Lower leg skin (tissue), 4 donors: ENCODE measurements around the gene FBXL20. TPM values are rescaled to one million over a fixed set of nuclear protein-coding genes. Genes with fewer than 3 reads are reported as not detected.
"Not testable (repeated sequence)": the region's sequence is repeated elsewhere in the genome, so short reads cannot be mapped to it uniquely, and the experiment has no call there.

ENCODE experiments used
- DNase-seq, 2 donors: peaks; one replicate each; pipeline ENCODE4 v3.0.0-alpha.2; 2019; ENCODE audit warnings: low spot score in 2 of 2
- H3K4me3 ChIP-seq: fragments of 200-600 bp; sonication (generic); 2 replicates; pipeline ENCODE4 v1.5.1; 2017; ENCODE audit warnings: mild to moderate bottlenecking, low read depth; ENCODE audit not compliant: poor library complexity, severe bottlenecking
- POLR2A ChIP-seq, 2 donors: fragments of 450-650 bp; IDR thresholded peaks; one replicate each; pipeline ENCODE4 v1.6.1; 2016 to 2017; ENCODE audit warnings: antibody characterized with exemption in 2 of 2, mild to moderate bottlenecking in 1 of 2, moderate library complexity in 1 of 2
- WGBS, 2 donors: methylation state at CpG; one replicate each; pipeline ENCODE4 v1.1.5; 2018; 5-methylcytosine and 5-hydroxymethylcytosine counted together
- intact Hi-C: fragments of 100-400 bp; cut with DNase I; formaldehyde crosslinking; loops from one replicate; pipeline ENCODE4 v1.15.0; 2023; ENCODE audit warnings: low total_unique reads
- total RNA-seq, 4 donors: library from RNA; depleted of rRNA; stranded (reverse); fragments of >200 nt; gene quantifications; one replicate each; pipeline ENCODE4 v1.1.0, GENCODE V29; 2016
- TF ChIP-seq, protein P1 (sequence below), 3 donors: fragments of 450-650 bp; IDR thresholded peaks; one replicate each; pipeline ENCODE4 v1.5.1; 2016; ENCODE audit warnings: antibody characterized with exemption in 3 of 3, mild to moderate bottlenecking in 3 of 3, moderate library complexity in 2 of 3

Gene FBXL20
- total RNA-seq, 4 donors from 2014 or later, result 20.5 to 45.2 (median 30.8) TPM

DNA sequence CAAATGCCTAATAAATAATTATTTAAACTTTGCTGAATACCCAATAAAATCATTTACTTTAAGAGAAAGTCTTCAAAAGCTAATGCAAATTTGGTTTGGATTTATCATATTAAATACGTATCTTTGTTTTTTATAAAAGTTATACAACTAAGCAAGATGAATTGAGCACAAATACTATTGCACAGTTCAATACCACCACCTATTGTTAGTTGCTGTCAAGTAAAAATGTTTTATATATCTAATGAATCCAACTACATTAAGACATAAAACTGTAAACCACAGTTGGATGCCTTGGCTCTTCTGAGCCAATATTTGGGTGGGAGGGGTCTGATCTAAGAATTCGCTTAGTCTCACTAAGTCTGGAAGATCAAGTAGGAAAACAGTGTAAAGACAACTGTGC, 7.7 kb downstream of the FBXL20 start:
- 37 to 47% methylated on average over 2 of the region's 2 CpGs for WGBS, 2 donors
- no peak for DNase-seq
- no peak overlapping the region for H3K4me3 ChIP-seq
- TF ChIP-seq, protein P1, sequence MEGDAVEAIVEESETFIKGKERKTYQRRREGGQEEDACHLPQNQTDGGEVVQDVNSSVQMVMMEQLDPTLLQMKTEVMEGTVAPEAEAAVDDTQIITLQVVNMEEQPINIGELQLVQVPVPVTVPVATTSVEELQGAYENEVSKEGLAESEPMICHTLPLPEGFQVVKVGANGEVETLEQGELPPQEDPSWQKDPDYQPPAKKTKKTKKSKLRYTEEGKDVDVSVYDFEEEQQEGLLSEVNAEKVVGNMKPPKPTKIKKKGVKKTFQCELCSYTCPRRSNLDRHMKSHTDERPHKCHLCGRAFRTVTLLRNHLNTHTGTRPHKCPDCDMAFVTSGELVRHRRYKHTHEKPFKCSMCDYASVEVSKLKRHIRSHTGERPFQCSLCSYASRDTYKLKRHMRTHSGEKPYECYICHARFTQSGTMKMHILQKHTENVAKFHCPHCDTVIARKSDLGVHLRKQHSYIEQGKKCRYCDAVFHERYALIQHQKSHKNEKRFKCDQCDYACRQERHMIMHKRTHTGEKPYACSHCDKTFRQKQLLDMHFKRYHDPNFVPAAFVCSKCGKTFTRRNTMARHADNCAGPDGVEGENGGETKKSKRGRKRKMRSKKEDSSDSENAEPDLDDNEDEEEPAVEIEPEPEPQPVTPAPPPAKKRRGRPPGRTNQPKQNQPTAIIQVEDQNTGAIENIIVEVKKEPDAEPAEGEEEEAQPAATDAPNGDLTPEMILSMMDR (IDR thresholded peaks at IDR 0.05), result no peak
- no peak for TF ChIP-seq POLR2A (IDR thresholded peaks at IDR 0.05)
- intact Hi-C loops, result no loop called here

DNA sequence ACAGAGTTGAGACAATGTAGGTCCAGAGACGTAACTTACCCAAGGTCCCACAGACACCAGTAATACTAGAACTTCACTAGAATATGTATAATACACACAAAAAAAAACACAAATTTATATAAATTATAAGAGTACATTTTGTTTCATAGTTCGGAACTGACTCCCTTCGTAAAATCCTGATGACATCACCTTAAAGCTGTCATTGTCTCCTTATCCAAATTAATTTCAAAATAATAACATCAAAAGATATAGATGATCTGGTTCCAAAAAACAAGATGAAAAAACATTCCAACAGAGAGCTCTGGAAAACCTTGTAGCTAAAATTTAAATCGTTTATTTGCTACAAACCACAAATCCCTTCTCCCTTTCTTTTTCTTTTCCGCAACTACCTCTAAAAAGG, 10.0 kb downstream of the FBXL20 start:
- DNase-seq, result no peak
- intact Hi-C loops, result no loop called here
- H3K4me3 ChIP-seq, result no peak overlapping the region
- WGBS, 2 donors, result 83 to 91% methylated on average over 5 of the region's 5 CpGs
- no peak for TF ChIP-seq POLR2A (IDR thresholded peaks at IDR 0.05)
- TF ChIP-seq, protein P1 (IDR thresholded peaks at IDR 0.05), result no peak

DNA sequence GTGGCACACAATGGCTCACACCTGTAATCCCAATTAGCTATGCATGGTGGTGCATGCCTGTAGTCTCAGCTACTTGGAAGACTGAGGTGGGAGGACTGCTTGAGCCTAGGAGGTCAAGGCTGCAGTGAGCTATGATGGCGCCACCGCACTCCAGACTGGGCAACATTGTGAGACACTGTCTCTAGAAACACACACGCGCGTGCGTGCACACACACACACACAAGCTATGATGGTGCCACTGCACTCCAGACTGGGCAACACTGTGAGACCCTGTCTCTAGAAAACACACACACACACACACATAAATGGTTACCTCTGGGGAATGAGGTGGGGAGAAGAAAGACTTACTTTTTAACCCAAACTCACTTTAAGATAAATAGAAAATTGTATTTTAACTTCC, 16.4 kb downstream of the FBXL20 start:
- no peak for TF ChIP-seq POLR2A (IDR thresholded peaks at IDR 0.05)
- TF ChIP-seq, protein P1 (IDR thresholded peaks at IDR 0.05), result no peak
- DNase-seq, result no peak
- WGBS, 2 donors, result 93 to 96% methylated on average over 6 of the region's 6 CpGs
- intact Hi-C loops, result no loop called here
- no peak overlapping the region for H3K4me3 ChIP-seq

DNA sequence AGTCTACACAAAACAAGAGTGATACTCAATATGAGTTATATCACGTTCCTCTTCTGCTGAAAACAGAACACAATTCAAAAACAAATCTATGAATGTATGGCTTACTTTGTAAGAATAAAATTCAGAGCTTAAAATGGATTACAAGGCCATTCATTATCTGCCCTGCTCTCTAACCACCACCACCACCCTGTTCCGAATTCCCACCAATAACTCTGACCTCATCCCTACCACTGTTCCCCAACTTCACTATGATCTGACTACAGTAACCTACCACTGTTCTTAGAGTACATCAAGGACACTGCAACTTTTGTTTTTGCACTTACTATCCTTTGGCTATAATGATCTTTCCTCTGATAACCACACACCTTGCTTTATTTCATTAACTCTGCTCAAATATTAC, 21.3 kb downstream of the FBXL20 start:
- WGBS, 2 donors, result 86 to 87% methylated on average over 2 of the region's 2 CpGs

DNA sequence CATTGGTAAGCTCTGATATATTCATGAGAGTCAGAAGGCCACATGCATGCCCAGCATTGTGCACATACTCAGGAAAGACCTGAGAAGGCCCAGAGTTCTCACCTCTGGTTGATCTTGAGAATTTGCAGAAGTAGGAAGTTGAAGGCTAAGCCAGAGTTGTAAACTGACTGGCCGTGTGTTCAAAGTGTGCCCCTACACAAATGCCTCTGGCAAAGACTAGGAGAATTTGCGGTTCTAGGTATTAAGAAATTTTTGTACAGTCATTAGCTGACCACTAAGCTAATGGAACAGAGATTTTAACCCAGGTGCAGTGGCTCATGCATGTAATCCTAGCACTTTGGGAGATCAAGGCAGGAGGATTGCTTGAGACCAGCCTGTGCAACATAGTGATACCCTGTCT, 25.0 kb downstream of the FBXL20 start:
- intact Hi-C loops, result no loop called here
- TF ChIP-seq POLR2A (IDR thresholded peaks at IDR 0.05), result no peak
- TF ChIP-seq, protein P1 (IDR thresholded peaks at IDR 0.05), result no peak
- 67 to 72% methylated on average over 2 of the region's 2 CpGs for WGBS, 2 donors
- DNase-seq, result no peak
- H3K4me3 ChIP-seq, result no peak overlapping the region

More for the DNA sequence above, 21.3 kb downstream of the FBXL20 start:
- no peak overlapping the region for H3K4me3 ChIP-seq
- DNase-seq, result no peak
- TF ChIP-seq, protein P1 (IDR thresholded peaks at IDR 0.05), result no peak
- TF ChIP-seq POLR2A (IDR thresholded peaks at IDR 0.05), result no peak
- intact Hi-C loops, result no loop called here

DNA sequence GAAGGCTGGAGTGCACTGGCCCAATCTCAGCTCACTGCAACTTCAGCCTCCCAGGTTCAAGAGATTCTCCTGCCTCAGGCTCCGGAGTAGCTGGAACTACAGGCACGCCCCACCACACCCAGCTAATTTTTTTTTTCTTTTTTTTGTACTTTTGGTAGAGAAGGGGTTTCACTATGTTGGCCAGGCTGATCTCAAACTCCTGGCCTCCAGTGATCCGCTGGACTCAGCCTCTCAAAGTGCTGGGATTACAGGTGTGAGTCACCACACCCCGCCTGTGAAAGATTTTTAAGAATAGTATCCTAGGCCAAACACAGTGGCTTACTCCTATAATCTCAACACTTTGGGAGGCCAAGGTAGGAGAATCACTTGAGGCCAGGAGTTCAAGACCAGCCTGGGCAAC, 33.6 kb downstream of the FBXL20 start:
- DNase-seq, result not testable (repeated sequence)

More for the DNA sequence above, 33.6 kb downstream of the FBXL20 start:
- intact Hi-C loops, H3K4me3 ChIP-seq: not testable (repeated sequence)
- WGBS, 2 donors, result 86 to 98% methylated on average over 4 of the region's 4 CpGs
